ENCODE measurements around the gene RET.

The RET gene

GRCh38 chr10:43048301-43049051 is 28.4 kb upstream of the RET start:
- ATAC-seq (ENCODE audit: insufficient read depth, low read depth) = no peak

GRCh38 chr10:43049081-43049551 is 27.8 kb upstream of the RET start:
- H3K79me2 ChIP-seq (ENCODE audit: insufficient read depth, low read length) = no peaks in the 10 kb centered on the region
- no peak for DNase-seq
- H2AFZ ChIP-seq (ENCODE audit: low read depth, low read length) = no peak overlapping the region
- H3K4me3 ChIP-seq (ENCODE audit: low read depth in 1 of 2, low read length in 2 of 2) = no peak overlapping the region
- no peaks in the 10 kb centered on the region for H3K9me3 ChIP-seq (ENCODE audit: insufficient read depth, low read length, severe bottlenecking)
- H3K27me3 ChIP-seq (ENCODE audit: insufficient read depth, low read length, poor library complexity) = peaks cover 6% of the 10 kb centered on the region
- no peaks in the 10 kb centered on the region for H3K4me1 ChIP-seq (ENCODE audit: insufficient read depth, low read length)
- no peaks in the 10 kb centered on the region for H3K36me3 ChIP-seq (ENCODE audit: insufficient read depth, low read length)
- no peak overlapping the region for H3K27ac ChIP-seq (ENCODE audit: low read length)
- TF ChIP-seq EZH2 (IDR thresholded peaks at IDR 0.05; ENCODE audit: borderline replicate concordance, low read depth, low read length, severe bottlenecking) (no peak), CTCF (IDR thresholded peaks at IDR 0.05; ENCODE audit: borderline replicate concordance, extremely low read depth, low read length, poor library complexity, severe bottlenecking) (no peak)
- H4K20me1 ChIP-seq (ENCODE audit: insufficient read depth, low read length) = no peaks in the 10 kb centered on the region
- ATAC-seq (ENCODE audit: insufficient read depth, low read depth) = no peak
- no peak overlapping the region for H3K9ac ChIP-seq (ENCODE audit: low read depth, low read length)
- H3K4me2 ChIP-seq (ENCODE audit: insufficient read depth, low read length) = no peak overlapping the region

More at GRCh38 chr10:43048301-43049051, 28.4 kb upstream of the RET start:
- Histone ChIP-seq H3K4me2 (ENCODE audit: insufficient read depth, low read length) (no peak overlapping the region), H3K36me3 (ENCODE audit: insufficient read depth, low read length) (no peaks in the 10 kb centered on the region), H3K9ac (ENCODE audit: low read depth, low read length) (no peak overlapping the region), H3K27ac (ENCODE audit: low read length) (no peak overlapping the region), H3K4me3 (ENCODE audit: low read depth in 1 of 2, low read length in 2 of 2) (no peak overlapping the region), H4K20me1 (ENCODE audit: insufficient read depth, low read length) (no peaks in the 10 kb centered on the region), H2AFZ (ENCODE audit: low read depth, low read length) (no peak overlapping the region), H3K27me3 (ENCODE audit: insufficient read depth, low read length, poor library complexity) (peaks cover 6% of the 10 kb centered on the region), H3K4me1 (ENCODE audit: insufficient read depth, low read length) (no peaks in the 10 kb centered on the region), H3K79me2 (ENCODE audit: insufficient read depth, low read length) (no peaks in the 10 kb centered on the region), H3K9me3 (ENCODE audit: insufficient read depth, low read length, severe bottlenecking) (no peaks in the 10 kb centered on the region)
- TF ChIP-seq CTCF (IDR thresholded peaks at IDR 0.05; ENCODE audit: borderline replicate concordance, extremely low read depth, low read length, poor library complexity, severe bottlenecking) = no peak
- TF ChIP-seq EZH2 (IDR thresholded peaks at IDR 0.05; ENCODE audit: borderline replicate concordance, low read depth, low read length, severe bottlenecking) = no peak
- DNase-seq = no peak

GRCh38 chr10:43050011-43050410 is 26.9 kb upstream of the RET start:
- Histone ChIP-seq H3K4me2 (ENCODE audit: insufficient read depth, low read length) (no peak overlapping the region), H2AFZ (ENCODE audit: low read depth, low read length) (no peak overlapping the region), H3K4me3 (ENCODE audit: low read depth in 1 of 2, low read length in 2 of 2) (no peak overlapping the region), H3K4me1 (ENCODE audit: insufficient read depth, low read length) (no peaks in the 10 kb centered on the region), H3K79me2 (ENCODE audit: insufficient read depth, low read length) (no peaks in the 10 kb centered on the region), H4K20me1 (ENCODE audit: insufficient read depth, low read length) (no peaks in the 10 kb centered on the region), H3K36me3 (ENCODE audit: insufficient read depth, low read length) (no peaks in the 10 kb centered on the region), H3K9ac (ENCODE audit: low read depth, low read length) (no peak overlapping the region), H3K27ac (ENCODE audit: low read length) (no peak overlapping the region), H3K9me3 (ENCODE audit: insufficient read depth, low read length, severe bottlenecking) (no peaks in the 10 kb centered on the region), H3K27me3 (ENCODE audit: insufficient read depth, low read length, poor library complexity) (peaks cover 6% of the 10 kb centered on the region)
- TF ChIP-seq CTCF (IDR thresholded peaks at IDR 0.05; ENCODE audit: borderline replicate concordance, extremely low read depth, low read length, poor library complexity, severe bottlenecking) (no peak), EZH2 (IDR thresholded peaks at IDR 0.05; ENCODE audit: borderline replicate concordance, low read depth, low read length, severe bottlenecking) (no peak)
- DNase-seq = no peak
- no peak for ATAC-seq (ENCODE audit: insufficient read depth, low read depth)

All from DND-41 (cell line).